PC-3 (cell line): ENCODE data around the gene FAF2. TPM values are rescaled to one million over a fixed set of nuclear protein-coding genes. Genes with fewer than 3 reads are reported as not detected.
A peak's percentile ranks its signal among the peaks of the same experiment; 100 is the strongest.

ENCODE experiments used
- ATAC-seq: fragments of 200-7000 bp; cut with Tn5 transposase; 2 replicates; pipeline ENCODE4 v1.9.1; 2020; ENCODE audit warnings: mild to moderate bottlenecking, moderate library complexity
- BruUV-seq: library from RNA; stranded (reverse); fragments of 400-500 nt; replicated peaks from 2 replicates; lab custom pipeline; 2021; lab: Mats Ljungman, UMichigan
- CTCF ChIA-PET: fragments of 300-600 bp; sonication (Branson Sonifier 250); formaldehyde crosslinking; loops from one replicate; lab custom pipeline; 2022; ENCODE audit warnings: antibody characterized with exemption; lab: Charles Lee
- POLR2A ChIA-PET: fragments of 300-600 bp; sonication (Branson Sonifier 250); formaldehyde crosslinking; loops from one replicate; lab custom pipeline; 2022; ENCODE audit warnings: antibody characterized with exemption; ENCODE audit not compliant: unreplicated experiment; lab: Charles Lee
- DNase-seq: peaks from one replicate; pipeline ENCODE4 v3.0.0-alpha.2; 2015
- H2AFZ ChIP-seq: fragments of 300-600 bp; sonication (generic); 2 replicates; pipeline ENCODE4 v1.6.0; 2016; ENCODE audit warnings: antibody characterized with exemption, low read length
- H3F3A ChIP-seq: fragments of 300-600 bp; sonication (generic); one replicate; pipeline ENCODE4 v1.6.0; 2017; ENCODE audit warnings: antibody characterized with exemption, low read length, control low read depth, mild to moderate bottlenecking; ENCODE audit not compliant: unreplicated experiment
- H3K27ac ChIP-seq: fragments of 300-600 bp; sonication (generic); 2 replicates; pipeline ENCODE4 v1.5.1; 2016; ENCODE audit warnings: mild to moderate bottlenecking, low read length
- H3K27me3 ChIP-seq: fragments of 300-600 bp; sonication (generic); 2 replicates; pipeline ENCODE4 v1.6.1; 2016; ENCODE audit warnings: low read length, mixed read lengths
- H3K36me3 ChIP-seq: fragments of 300-600 bp; sonication (generic); 2 replicates; pipeline ENCODE4 v1.6.1; 2016; ENCODE audit warnings: low read depth, mixed run types, low read length, mixed read lengths
- H3K4me1 ChIP-seq: fragments of 300-600 bp; sonication (generic); 2 replicates; pipeline ENCODE4 v1.5.1; 2016; ENCODE audit warnings: low read length; ENCODE audit not compliant: insufficient read depth
- H3K4me2 ChIP-seq: fragments of 300-600 bp; sonication (generic); 2 replicates; pipeline ENCODE4 v1.6.0; 2016; ENCODE audit warnings: low read length
- H3K4me3 ChIP-seq: fragments of 300-600 bp; sonication (generic); 2 replicates; pipeline ENCODE4 v1.5.1; 2016; ENCODE audit warnings: mild to moderate bottlenecking, low read length, mixed read lengths
- H3K79me2 ChIP-seq: fragments of 300-600 bp; sonication (generic); 2 replicates; pipeline ENCODE4 v1.6.1; 2017; ENCODE audit warnings: low read length, mixed read lengths
- H3K9ac ChIP-seq: fragments of 300-600 bp; sonication (generic); 2 replicates; pipeline ENCODE4 v1.6.0; 2016; ENCODE audit warnings: mild to moderate bottlenecking, low read length
- H3K9me2 ChIP-seq: fragments of 300-600 bp; sonication (generic); replicated peaks from 2 replicates; pipeline ENCODE4 v1.6.1; 2016; ENCODE audit warnings: mixed run types, low read length, mixed read lengths
- H3K9me3 ChIP-seq: fragments of 300-600 bp; sonication (generic); 2 replicates; pipeline ENCODE4 v1.6.1; 2016; ENCODE audit warnings: low read length, mixed read lengths
- H4K20me1 ChIP-seq: fragments of 300-600 bp; sonication (generic); 2 replicates; pipeline ENCODE4 v1.6.1; 2016; ENCODE audit warnings: low read length, mixed read lengths
- CTCF ChIP-seq: fragments of 300-600 bp; sonication (generic); conservative IDR thresholded peaks from 2 replicates; pipeline ENCODE4 v1.5.1; 2017; ENCODE audit warnings: antibody characterized with exemption, low read depth, mild to moderate bottlenecking, low read length
- EZH2 ChIP-seq: fragments of 300-600 bp; sonication (generic); IDR thresholded peaks from one replicate; pipeline ENCODE4 v1.6.1; 2017; ENCODE audit warnings: antibody characterized with exemption, mild to moderate bottlenecking, low read length; ENCODE audit not compliant: unreplicated experiment
- EZH2phosphoT487 ChIP-seq: fragments of 300-600 bp; sonication (generic); IDR thresholded peaks from 2 replicates; pipeline ENCODE4 v1.6.1; 2018; ENCODE audit warnings: mild to moderate bottlenecking, antibody characterized with exemption, low read length, borderline replicate concordance
- intact Hi-C: fragments of 100-400 bp; cut with micrococcal nuclease; formaldehyde crosslinking; loops from 2 replicates; pipeline ENCODE4 v1.9.0; 2023
- total RNA-seq: library from RNA; depleted of rRNA; stranded (reverse); fragments of >200 nt; gene quantifications from 2 replicates; pipeline ENCODE4 v1.2.3, GENCODE V29; 2014

FAF2 gene
- total RNA-seq, 1 experiment from 2014 or later = 51.4 TPM

- ChIA-PET POLR2A (interaction anchor here (0.6 kb wide), 1 partner anchor 9 kb away, joined by 3 read pairs; no protein-coding TSS in a partner anchor), CTCF (no interaction called here)
- Histone ChIP-seq H3K27me3 (no peaks in the 10 kb centered on the region), H3K4me2 (no peak overlapping the region), H3K4me1 (peaks cover 27% of the 10 kb centered on the region), H3K9ac (no peak overlapping the region), H2AFZ (no peak overlapping the region), H3K36me3 (no peaks in the 10 kb centered on the region), H3K9me2 (no peaks in the 10 kb centered on the region), H3K27ac (no peak overlapping the region), H3K4me3 (no peak overlapping the region), H3F3A (no peaks in the 10 kb centered on the region), H4K20me1 (no peaks in the 10 kb centered on the region), H3K79me2 (peaks cover 38% of the 10 kb centered on the region), H3K9me3 (no peaks in the 10 kb centered on the region)
- no TSS peak for BruUV-seq
- DNase-seq = no peak
- TF ChIP-seq CTCF = no peak
- intact Hi-C loops = no loop called here
- ATAC-seq = no peak
Observed at GRCh38 chr5:176446028-176446665, 2.0 kb upstream of the FAF2 start.

- no peaks in the 10 kb centered on the region for H3K9me2 ChIP-seq
- POLR2A ChIA-PET = interaction anchor here (0.6 to 1.0 kb wide), 7 partner anchors 8 to 200 kb away, joined by 3 to 9 read pairs (median 4); partner anchors contain the start of genes RNF44 and TSPAN17
- BruUV-seq = no TSS peak
- no peaks in the 10 kb centered on the region for H3F3A ChIP-seq
- no peaks in the 10 kb centered on the region for H3K9me3 ChIP-seq
- H3K4me2 ChIP-seq = peak overlapping the region; percentile 94
- H3K4me3 ChIP-seq = peak overlapping the region; percentile 88
- peak overlapping the region; percentile 96 for H2AFZ ChIP-seq
- H4K20me1 ChIP-seq = no peaks in the 10 kb centered on the region
- peaks cover 18% of the 10 kb centered on the region for H3K4me1 ChIP-seq
- CTCF ChIA-PET = interaction anchor here (0.5 to 1.2 kb wide), 11 partner anchors 10 to 1578 kb away, joined by 3 to 14 read pairs (median 5); partner anchors contain the start of genes GRK6 and RNF44
- H3K36me3 ChIP-seq = no peaks in the 10 kb centered on the region
- DNase-seq = no peak
- no peaks in the 10 kb centered on the region for H3K27me3 ChIP-seq
- intact Hi-C loops = loop anchor here (1.0 kb wide), 1 partner anchor 8 kb away; no protein-coding TSS in a partner anchor
- H3K9ac ChIP-seq = peak overlapping the region; percentile 93
- peaks cover 43% of the 10 kb centered on the region for H3K79me2 ChIP-seq
- ATAC-seq = peak; percentile 1; the same call in 1 of the 2 replicates
- H3K27ac ChIP-seq = peak overlapping the region; percentile 76
- TF ChIP-seq EZH2phosphoT487 (no peak), EZH2 (no peak), CTCF (no peak)
Observed at GRCh38 chr5:176446884-176447590, 1.1 kb upstream of the FAF2 start.
